Endothelial cell of umbilical vein (primary cell): ENCODE data around the gene DAZAP1. TPM values are rescaled to one million over a fixed set of nuclear protein-coding genes. Genes with fewer than 3 reads are reported as not detected.

ENCODE experiments used
- BruUV-seq: library from RNA; stranded (reverse); fragments of 400-500 nt; replicated peaks from 2 replicates; lab custom pipeline; 2021; lab: Mats Ljungman, UMichigan
- CTCF ChIA-PET: fragments of 300-600, 350-600 bp; sonication (Branson Sonifier 250); formaldehyde crosslinking; loops from one replicate; lab custom pipeline; 2021; ENCODE audit warnings: antibody characterized with exemption, inconsistent platforms; lab: Charles Lee
- POLR2A ChIA-PET: fragments of 300-600, 350-600 bp; sonication (Branson Sonifier 250); formaldehyde crosslinking; loops from one replicate; lab custom pipeline; 2021; ENCODE audit warnings: antibody characterized with exemption, inconsistent platforms; lab: Charles Lee
- DNase-seq: peaks from one replicate; pipeline ENCODE4 v3.0.0-alpha.2; 2011; ENCODE audit warnings: low read depth, low spot score
- FAIRE-seq: peaks from 2 replicates; lab custom pipeline; 2011; peaks lifted over from hg19 to GRCh38; lab: Jason Lieb, UNC
- H2AFZ ChIP-seq: 2 replicates; pipeline ENCODE4 v1.6.0; 2012; ENCODE audit warnings: low read depth, low read length, control low read depth, inconsistent platforms
- H3K27ac ChIP-seq: 2 replicates; pipeline ENCODE4 v1.5.1; 2011; ENCODE audit warnings: low read depth, mild to moderate bottlenecking, control low read depth, low read length, moderate library complexity; ENCODE audit not compliant: insufficient read depth
- H3K27me3 ChIP-seq, 2 experiments: 2 replicates each; pipeline versions ENCODE4 v1.6.0 to v1.6.1; 2011; ENCODE audit warnings: low read length in 2 of 2, mixed read lengths in 1 of 2; ENCODE audit not compliant: control insufficient read depth in 2 of 2, insufficient read depth in 2 of 2
- H3K36me3 ChIP-seq, 2 experiments: 2 replicates in 1 of 2; 3 replicates in 1 of 2; pipeline ENCODE4 v1.5.1; 2011; ENCODE audit warnings: low read length in 2 of 2, mild to moderate bottlenecking in 1 of 2, moderate library complexity in 1 of 2; ENCODE audit not compliant: control insufficient read depth in 2 of 2, insufficient read depth in 2 of 2; ENCODE audit errors: extremely low read depth in 1 of 2
- H3K4me1 ChIP-seq: 3 replicates; pipeline ENCODE4 v1.5.1; 2011; ENCODE audit warnings: mild to moderate bottlenecking, low read length; ENCODE audit not compliant: control insufficient read depth, insufficient read depth; ENCODE audit errors: extremely low read depth
- H3K4me2 ChIP-seq: 2 replicates; pipeline ENCODE4 v1.6.1; 2011; ENCODE audit warnings: low read length, control low read depth, mixed read lengths; ENCODE audit not compliant: insufficient read depth
- H3K4me3 ChIP-seq, 3 experiments: fragments of 200-600 bp in 1 of 3; sonication (generic), shearing (Covaris generic) in 1 of 3; replicated peaks in 1 of 3; 2 replicates each; pipeline ENCODE4 v1.5.1; 2011 to 2016; ENCODE audit warnings: control low read depth in 3 of 3, low read length in 3 of 3, mild to moderate bottlenecking in 2 of 3, inconsistent platforms in 1 of 3, low read depth in 1 of 3, moderate library complexity in 1 of 3; ENCODE audit not compliant: insufficient read depth in 1 of 3
- H3K79me2 ChIP-seq: 2 replicates; pipeline ENCODE4 v1.6.0; 2012; ENCODE audit warnings: low read length, inconsistent platforms; ENCODE audit not compliant: control insufficient read depth, insufficient read depth
- H3K9ac ChIP-seq: replicated peaks from 2 replicates; pipeline ENCODE3; 2011; ENCODE audit warnings: low read length, control low read depth; ENCODE audit not compliant: insufficient read depth; ENCODE audit errors: extremely low read depth
- H3K9me1 ChIP-seq: replicated peaks from 3 replicates; pipeline ENCODE4 v1.6.0; 2011; ENCODE audit warnings: mild to moderate bottlenecking, low read length; ENCODE audit not compliant: control insufficient read depth, insufficient read depth; ENCODE audit errors: extremely low read depth
- H3K9me3 ChIP-seq: replicated peaks from 2 replicates; pipeline ENCODE4 v1.5.1; 2012; ENCODE audit warnings: low read length, inconsistent platforms; ENCODE audit not compliant: control insufficient read depth, insufficient read depth
- H4K20me1 ChIP-seq: replicated peaks from 2 replicates; pipeline ENCODE3; 2011; ENCODE audit warnings: mild to moderate bottlenecking, low read length; ENCODE audit not compliant: control insufficient read depth, insufficient read depth; ENCODE audit errors: extremely low read depth
- EZH2 ChIP-seq: IDR thresholded peaks from 2 replicates; pipeline ENCODE4 v1.6.1; 2012; ENCODE audit warnings: borderline replicate concordance, low read depth, mild to moderate bottlenecking, moderate library complexity, low read length, inconsistent platforms; ENCODE audit not compliant: severe bottlenecking
- FOS ChIP-seq: IDR thresholded peaks from 2 replicates; pipeline ENCODE4 v1.6.1; 2011; ENCODE audit warnings: mild to moderate bottlenecking, low read length, moderate library complexity, borderline replicate concordance; ENCODE audit not compliant: insufficient read depth
- GATA2 ChIP-seq: IDR thresholded peaks from 2 replicates; pipeline ENCODE4 v1.7.0; 2011; ENCODE audit warnings: low read depth, mild to moderate bottlenecking, moderate library complexity, mixed read lengths, low read length; ENCODE audit not compliant: insufficient read length, insufficient read depth
- JUN ChIP-seq: IDR thresholded peaks from 2 replicates; pipeline ENCODE4 v1.6.1; 2011; ENCODE audit warnings: borderline replicate concordance, low read depth; ENCODE audit not compliant: insufficient read length, insufficient read depth
- MAX ChIP-seq: IDR thresholded peaks from 2 replicates; pipeline ENCODE4 v1.6.1; 2011; ENCODE audit not compliant: insufficient read depth, insufficient read length
- MYC ChIP-seq: IDR thresholded peaks from one replicate; pipeline ENCODE4 v1.6.1; 2011; ENCODE audit warnings: mild to moderate bottlenecking, low read depth, low read length
- POLR2A ChIP-seq: IDR thresholded peaks from 2 replicates; pipeline ENCODE4 v1.6.1; 2012; ENCODE audit warnings: low read depth, mild to moderate bottlenecking, control low read depth, low read length
- POLR2AphosphoS5 ChIP-seq: IDR thresholded peaks from 2 replicates; pipeline ENCODE4 v1.6.1; 2012; ENCODE audit warnings: low read depth, mild to moderate bottlenecking, control low read depth, low read length, moderate library complexity; ENCODE audit not compliant: insufficient read depth
- dilution Hi-C: fragments of 300-500 bp; cut with MboI; formaldehyde crosslinking; loops from one replicate; pipeline ENCODE4 v1.15.0; 2019; ENCODE audit warnings: low sequenced_read_pairs; ENCODE audit not compliant: extremely low pct_ligation_motif_present
- intact Hi-C: fragments of 100-400 bp; cut with micrococcal nuclease; formaldehyde crosslinking; loops from one replicate; pipeline ENCODE4 v1.10.0; 2022
- polyA plus RNA-seq, 4 experiments: library from polyadenylated mRNA; depleted of rRNA in 3 of 4; stranded (reverse) in 3 of 4; unstranded in 1 of 4; fragments of >200 nt; gene quantifications; 2 replicates each; pipeline versions ENCODE4 v1.2.1 to v1.2.3, GENCODE V29; 2011 to 2012; ENCODE audit warnings: missing spikeins in 1 of 4
- total RNA-seq: library from RNA; stranded (reverse); gene quantifications from 2 replicates; pipeline ENCODE4 v1.2.3, GENCODE V29; 2021
- TF ChIP-seq, protein P1 (sequence below), 2 donors: IDR thresholded peaks; 1 replicate in 1 of 2; 2 replicates in 1 of 2; pipeline ENCODE4 v1.5.1; 2011; ENCODE audit warnings: low read length in 2 of 2, mild to moderate bottlenecking in 2 of 2, moderate library complexity in 2 of 2, control low read depth in 1 of 2, inconsistent platforms in 1 of 2, low read depth in 1 of 2; ENCODE audit not compliant: insufficient read depth in 1 of 2; ENCODE audit errors: extremely low read depth in 1 of 2

Gene DAZAP1
- total and polyA plus RNA-seq, 2 donors (not counting 3 experiments of a cell fraction or from before 2014, with no cell fraction given), result 50.1 to 187 TPM

GRCh38 chr19:1445932-1446712 lies 38.7 kb downstream of the DAZAP1 start:
- no peak overlapping the region for H2AFZ ChIP-seq
- no peaks in the 10 kb centered on the region for H3K4me1 ChIP-seq
- H3K27me3 ChIP-seq, result peaks cover 22 to 39% of the 10 kb centered on the region in 2 experiments
- no peak overlapping the region for H3K27ac ChIP-seq
- no peaks in the 10 kb centered on the region for H3K9me3 ChIP-seq
- no peak for FAIRE-seq
- ChIA-PET POLR2A (no interaction called here), CTCF (interaction anchor here (1.0 to 3.3 kb wide), 5 partner anchors 8 to 26 kb away, joined by 4 to 28 read pairs (median 6); no protein-coding TSS in a partner anchor)
- H3K36me3 ChIP-seq, result peaks cover 7 to 10% of the 10 kb centered on the region in 2 experiments
- TF ChIP-seq EZH2 (no peak), JUN (no peak), MYC (no peak), POLR2AphosphoS5 (no peak), FOS (no peak), GATA2 (no peak), POLR2A (no peak), MAX (no peak)
- TF ChIP-seq, protein P1, sequence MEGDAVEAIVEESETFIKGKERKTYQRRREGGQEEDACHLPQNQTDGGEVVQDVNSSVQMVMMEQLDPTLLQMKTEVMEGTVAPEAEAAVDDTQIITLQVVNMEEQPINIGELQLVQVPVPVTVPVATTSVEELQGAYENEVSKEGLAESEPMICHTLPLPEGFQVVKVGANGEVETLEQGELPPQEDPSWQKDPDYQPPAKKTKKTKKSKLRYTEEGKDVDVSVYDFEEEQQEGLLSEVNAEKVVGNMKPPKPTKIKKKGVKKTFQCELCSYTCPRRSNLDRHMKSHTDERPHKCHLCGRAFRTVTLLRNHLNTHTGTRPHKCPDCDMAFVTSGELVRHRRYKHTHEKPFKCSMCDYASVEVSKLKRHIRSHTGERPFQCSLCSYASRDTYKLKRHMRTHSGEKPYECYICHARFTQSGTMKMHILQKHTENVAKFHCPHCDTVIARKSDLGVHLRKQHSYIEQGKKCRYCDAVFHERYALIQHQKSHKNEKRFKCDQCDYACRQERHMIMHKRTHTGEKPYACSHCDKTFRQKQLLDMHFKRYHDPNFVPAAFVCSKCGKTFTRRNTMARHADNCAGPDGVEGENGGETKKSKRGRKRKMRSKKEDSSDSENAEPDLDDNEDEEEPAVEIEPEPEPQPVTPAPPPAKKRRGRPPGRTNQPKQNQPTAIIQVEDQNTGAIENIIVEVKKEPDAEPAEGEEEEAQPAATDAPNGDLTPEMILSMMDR (IDR thresholded peaks at IDR 0.05; ENCODE audit: extremely low read depth in 1 of 2, insufficient read depth in 1 of 2, low read depth in 1 of 2, low read length in 2 of 2), result no peak
- no peak overlapping the region for H3K9ac ChIP-seq
- dilution Hi-C loops (no loop called here), intact Hi-C loops (no loop called here)
- H3K4me3 ChIP-seq, result no peak overlapping the region
- no peak for DNase-seq
- H3K9me1 ChIP-seq, result no peaks in the 10 kb centered on the region
- peaks cover 5% of the 10 kb centered on the region for H3K79me2 ChIP-seq
- BruUV-seq, result no TSS peak
- H3K4me2 ChIP-seq, result no peak overlapping the region
- no peaks in the 10 kb centered on the region for H4K20me1 ChIP-seq
